Measurements from ENCODE around the gene MRPL14. TPM values are rescaled to one million over a fixed set of nuclear protein-coding genes. Genes with fewer than 3 reads are reported as not detected.

The MRPL14 gene
- total and polyA plus RNA-seq, 4 donors: 34.6 to 118 (median 40.9) TPM

- H3K9me3 ChIP-seq (ENCODE audit: control insufficient read depth in 4 of 4, low read length in 3 of 4): no peaks in the 10 kb centered on the region
- no peak for DNase-seq (ENCODE audit: low spot score)
- H3K27me3 ChIP-seq (ENCODE audit: control insufficient read depth in 4 of 4, insufficient read depth in 4 of 4, low read length in 3 of 4): no peaks in the 10 kb centered on the region
- no peak for TF ChIP-seq TAF1 (conservative IDR thresholded peaks at IDR 0.05)
- peak; percentile 0 for TF ChIP-seq CTCF (IDR thresholded peaks at IDR 0.05; ENCODE audit: low read depth, low read length, missing input control)
- peaks cover 7 to 43% (median 17%) of the 10 kb centered on the region in 4 donors for H3K4me1 ChIP-seq (ENCODE audit: control insufficient read depth in 4 of 4, insufficient read depth in 4 of 4, low read length in 3 of 4)
- no peak overlapping the region for H3K9ac ChIP-seq (ENCODE audit: low read depth in 1 of 2, low read length in 2 of 2)
- no peak overlapping the region for H3K27ac ChIP-seq (ENCODE audit: low read depth in 1 of 2, low read length in 2 of 2)
- H3K4me3 ChIP-seq (ENCODE audit: low read depth in 1 of 3, low read length in 3 of 3): no peak overlapping the region
- no peaks in the 10 kb centered on the region for H3K36me3 ChIP-seq (ENCODE audit: control insufficient read depth in 4 of 4, insufficient read depth in 3 of 4, low read depth in 1 of 4, low read length in 3 of 4)
- WGBS: 61% methylated on average over 9 of the region's 9 CpGs
Measured at GRCh38 chr6:44074813-44075646, 52.2 kb downstream of the MRPL14 start.

DNA sequence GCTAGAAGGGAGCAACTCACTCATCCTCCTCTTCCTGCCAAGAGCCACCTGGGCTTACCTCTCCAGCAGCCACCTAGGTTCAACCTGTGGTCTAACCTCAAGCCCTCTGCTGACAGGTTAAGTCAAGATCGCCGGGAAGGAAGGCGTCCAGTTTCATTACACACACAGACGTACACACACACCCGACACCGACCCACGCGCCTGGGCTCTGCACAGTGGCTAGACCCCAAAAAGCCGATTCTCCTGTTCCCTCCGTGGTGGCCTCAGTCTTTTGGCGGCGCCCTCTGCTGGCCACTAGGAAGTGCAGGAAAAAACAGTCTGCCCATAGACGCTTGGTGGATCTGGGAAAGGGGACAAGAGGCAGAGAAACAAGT is 52.8 kb downstream of the MRPL14 start:
- Histone ChIP-seq H3K4me1 (ENCODE audit: control insufficient read depth in 4 of 4, insufficient read depth in 4 of 4, low read length in 3 of 4) (peaks cover 7 to 42% (median 17%) of the 10 kb centered on the region in 4 donors), H3K36me3 (ENCODE audit: control insufficient read depth in 4 of 4, insufficient read depth in 3 of 4, low read depth in 1 of 4, low read length in 3 of 4) (no peaks in the 10 kb centered on the region), H3K4me3 (ENCODE audit: low read depth in 1 of 3, low read length in 3 of 3) (no peak overlapping the region), H3K9ac (ENCODE audit: low read depth in 1 of 2, low read length in 2 of 2) (no peak overlapping the region), H3K27ac (ENCODE audit: low read depth in 1 of 2, low read length in 2 of 2) (no peak overlapping the region), H3K9me3 (ENCODE audit: control insufficient read depth in 4 of 4, low read length in 3 of 4) (no peaks in the 10 kb centered on the region), H3K27me3 (ENCODE audit: control insufficient read depth in 4 of 4, insufficient read depth in 4 of 4, low read length in 3 of 4) (no peaks in the 10 kb centered on the region)
- peak; percentile 68 for DNase-seq (ENCODE audit: low spot score)
- WGBS: 2% methylated on average over 13 of the region's 13 CpGs
- TF ChIP-seq, protein P1, sequence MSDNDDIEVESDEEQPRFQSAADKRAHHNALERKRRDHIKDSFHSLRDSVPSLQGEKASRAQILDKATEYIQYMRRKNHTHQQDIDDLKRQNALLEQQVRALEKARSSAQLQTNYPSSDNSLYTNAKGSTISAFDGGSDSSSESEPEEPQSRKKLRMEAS (IDR thresholded peaks at IDR 0.05): no peak
- TF ChIP-seq HNF4A (conservative IDR thresholded peaks at IDR 0.05): no peak
- TF ChIP-seq, protein P2, sequence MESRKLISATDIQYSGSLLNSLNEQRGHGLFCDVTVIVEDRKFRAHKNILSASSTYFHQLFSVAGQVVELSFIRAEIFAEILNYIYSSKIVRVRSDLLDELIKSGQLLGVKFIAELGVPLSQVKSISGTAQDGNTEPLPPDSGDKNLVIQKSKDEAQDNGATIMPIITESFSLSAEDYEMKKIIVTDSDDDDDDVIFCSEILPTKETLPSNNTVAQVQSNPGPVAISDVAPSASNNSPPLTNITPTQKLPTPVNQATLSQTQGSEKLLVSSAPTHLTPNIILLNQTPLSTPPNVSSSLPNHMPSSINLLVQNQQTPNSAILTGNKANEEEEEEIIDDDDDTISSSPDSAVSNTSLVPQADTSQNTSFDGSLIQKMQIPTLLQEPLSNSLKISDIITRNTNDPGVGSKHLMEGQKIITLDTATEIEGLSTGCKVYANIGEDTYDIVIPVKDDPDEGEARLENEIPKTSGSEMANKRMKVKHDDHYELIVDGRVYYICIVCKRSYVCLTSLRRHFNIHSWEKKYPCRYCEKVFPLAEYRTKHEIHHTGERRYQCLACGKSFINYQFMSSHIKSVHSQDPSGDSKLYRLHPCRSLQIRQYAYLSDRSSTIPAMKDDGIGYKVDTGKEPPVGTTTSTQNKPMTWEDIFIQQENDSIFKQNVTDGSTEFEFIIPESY (IDR thresholded peaks at IDR 0.05): no peak
- no peak for TF ChIP-seq NR2F2 (IDR thresholded peaks at IDR 0.05)
- TF ChIP-seq HNF4G (IDR thresholded peaks at IDR 0.05): no peak
- TF ChIP-seq EGR1 (IDR thresholded peaks at IDR 0.05; ENCODE audit: low read depth in 2 of 2): no peak
- peak; percentile 82 for TF ChIP-seq CTCF (IDR thresholded peaks at IDR 0.05; ENCODE audit: low read depth, low read length, missing input control)
- no peak for TF ChIP-seq FOXA1 (IDR thresholded peaks at IDR 0.05)
- no peak for TF ChIP-seq YY1 (IDR thresholded peaks at IDR 0.05)
- peak in 1 of 2 donors; percentile 33 for TF ChIP-seq RXRA (IDR thresholded peaks at IDR 0.05)
- no peak for TF ChIP-seq JUND (IDR thresholded peaks at IDR 0.05)
- no peak for TF ChIP-seq FOXA2 (IDR thresholded peaks at IDR 0.05)
- TF ChIP-seq TAF1 (conservative IDR thresholded peaks at IDR 0.05): no peak
- TF ChIP-seq GABPA (IDR thresholded peaks at IDR 0.05 in 1 of 2, conservative IDR thresholded peaks at IDR 0.05 in 1 of 2): no peak
- TF ChIP-seq, protein P3, sequence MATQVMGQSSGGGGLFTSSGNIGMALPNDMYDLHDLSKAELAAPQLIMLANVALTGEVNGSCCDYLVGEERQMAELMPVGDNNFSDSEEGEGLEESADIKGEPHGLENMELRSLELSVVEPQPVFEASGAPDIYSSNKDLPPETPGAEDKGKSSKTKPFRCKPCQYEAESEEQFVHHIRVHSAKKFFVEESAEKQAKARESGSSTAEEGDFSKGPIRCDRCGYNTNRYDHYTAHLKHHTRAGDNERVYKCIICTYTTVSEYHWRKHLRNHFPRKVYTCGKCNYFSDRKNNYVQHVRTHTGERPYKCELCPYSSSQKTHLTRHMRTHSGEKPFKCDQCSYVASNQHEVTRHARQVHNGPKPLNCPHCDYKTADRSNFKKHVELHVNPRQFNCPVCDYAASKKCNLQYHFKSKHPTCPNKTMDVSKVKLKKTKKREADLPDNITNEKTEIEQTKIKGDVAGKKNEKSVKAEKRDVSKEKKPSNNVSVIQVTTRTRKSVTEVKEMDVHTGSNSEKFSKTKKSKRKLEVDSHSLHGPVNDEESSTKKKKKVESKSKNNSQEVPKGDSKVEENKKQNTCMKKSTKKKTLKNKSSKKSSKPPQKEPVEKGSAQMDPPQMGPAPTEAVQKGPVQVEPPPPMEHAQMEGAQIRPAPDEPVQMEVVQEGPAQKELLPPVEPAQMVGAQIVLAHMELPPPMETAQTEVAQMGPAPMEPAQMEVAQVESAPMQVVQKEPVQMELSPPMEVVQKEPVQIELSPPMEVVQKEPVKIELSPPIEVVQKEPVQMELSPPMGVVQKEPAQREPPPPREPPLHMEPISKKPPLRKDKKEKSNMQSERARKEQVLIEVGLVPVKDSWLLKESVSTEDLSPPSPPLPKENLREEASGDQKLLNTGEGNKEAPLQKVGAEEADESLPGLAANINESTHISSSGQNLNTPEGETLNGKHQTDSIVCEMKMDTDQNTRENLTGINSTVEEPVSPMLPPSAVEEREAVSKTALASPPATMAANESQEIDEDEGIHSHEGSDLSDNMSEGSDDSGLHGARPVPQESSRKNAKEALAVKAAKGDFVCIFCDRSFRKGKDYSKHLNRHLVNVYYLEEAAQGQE (IDR thresholded peaks at IDR 0.05): no peak
- peak; percentile 91 to 96 for TF ChIP-seq RAD21 (IDR thresholded peaks at IDR 0.05)
- TF ChIP-seq SP1 (IDR thresholded peaks at IDR 0.05): no peak
- no peak for TF ChIP-seq ATF3 (IDR thresholded peaks at IDR 0.05)

Data from liver (tissue), 9 donors.